ENCODE measurements around the gene FAM81A. TPM values are rescaled to one million over a fixed set of nuclear protein-coding genes. Genes with fewer than 3 reads are reported as not detected.

Gene FAM81A
- total and polyA plus RNA-seq, 9 of the 15 experiments (the other 6 are each of a cell fraction or from before 2014, with no cell fraction given): not detected

DNA sequence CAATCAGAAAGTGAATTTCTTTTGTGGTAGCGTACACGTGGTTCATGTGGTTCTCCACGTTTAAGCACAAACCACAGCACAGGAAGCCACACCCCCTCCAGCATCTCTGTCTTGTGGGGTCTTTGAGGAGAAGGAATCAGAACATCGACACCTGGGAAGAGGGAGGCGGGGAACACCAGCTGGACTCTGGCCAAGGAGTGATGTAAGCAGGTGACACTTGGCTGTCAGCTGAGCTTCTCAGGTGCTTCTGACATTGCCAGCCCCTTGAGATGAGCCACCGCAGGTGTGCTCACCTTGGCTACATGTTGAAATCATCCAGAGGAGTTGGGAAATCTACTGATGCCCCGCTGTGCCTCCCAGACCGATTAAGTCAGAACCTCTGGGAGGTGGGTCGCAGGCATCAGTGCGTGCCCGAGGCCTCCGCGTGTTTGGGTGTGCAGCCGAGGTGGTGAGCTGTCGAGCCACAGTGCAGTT is 85.0 kb downstream of the FAM81A start:
- in situ Hi-C loops (cut with MboI): no loop called here
- POLR2A ChIA-PET: interaction anchor here (0.6 to 0.8 kb wide), 2 partner anchors 130 to 955 kb away, joined by 3 read pairs; no protein-coding TSS in a partner anchor
- ATAC-seq (no peak), FAIRE-seq (no peak), DNase-seq (ENCODE audit: extremely low read depth in 1 of 4, low spot score in 3 of 4) (no peak)
- no peaks in the 10 kb centered on the region for H4K20me1 ChIP-seq (replicated peaks; ENCODE audit: control insufficient read depth, insufficient read depth, low read length)
- intact Hi-C loops (cut with micrococcal nuclease): no loop called here
- H3K79me2 ChIP-seq (ENCODE audit: control insufficient read depth, insufficient read depth, low read length): no peaks in the 10 kb centered on the region
- no TSS peak for BruUV-seq (replicated peaks)
- CTCF ChIA-PET (ENCODE audit: low intra/inter-chr PET ratio): no interaction called here
- no peak overlapping the region for H3K27ac ChIP-seq (ENCODE audit: extremely low read depth, low read depth, low read length)
- H3K36me3 ChIP-seq (ENCODE audit: control insufficient read depth, insufficient read depth, low read length): no peaks in the 10 kb centered on the region
- H3K9me3 ChIP-seq (replicated peaks; ENCODE audit: control insufficient read depth, insufficient read depth, low read depth, low read length): no peaks in the 10 kb centered on the region
- peaks cover 17 to 21% of the 10 kb centered on the region in 2 experiments; a peak in 4 of 5 replicates for H3K27me3 ChIP-seq (ENCODE audit: control insufficient read depth in 2 of 2, insufficient read depth in 2 of 2, low read length in 2 of 2)
- no peak overlapping the region for H3K9ac ChIP-seq (ENCODE audit: insufficient read depth in 1 of 2, low read depth in 2 of 2, low read length in 2 of 2)
- no peak overlapping the region for H3K4me3 ChIP-seq
- WGBS (ENCODE audit: insufficient coverage, low coverage, missing lambda C conversion rate): 22% methylated on average over 15 of the region's 15 CpGs
- no peaks in the 10 kb centered on the region for H3K4me1 ChIP-seq (replicated peaks in 1 of 2; ENCODE audit: control insufficient read depth in 2 of 2, insufficient read depth in 2 of 2, low read length in 2 of 2)
- H3K4me2 ChIP-seq (ENCODE audit: insufficient read depth, low read length): no peak overlapping the region
- no peak overlapping the region for H2AFZ ChIP-seq (ENCODE audit: low read depth, low read length)
- TF ChIP-seq ZNF780A (CRISPR knock-in tag; IDR thresholded peaks at IDR 0.05) (no peak), SRSF9 (IDR thresholded peaks at IDR 0.05; ENCODE audit: borderline replicate concordance, low read depth, low read length) (no peak), PTRF (tag; IDR thresholded peaks at IDR 0.05) (no peak), ZNF444 (CRISPR knock-in tag; IDR thresholded peaks at IDR 0.05) (no peak), NFIC (IDR thresholded peaks at IDR 0.05) (peak; percentile 33)
- H3K9me1 ChIP-seq (ENCODE audit: control insufficient read depth, insufficient read depth, low read length): no peaks in the 10 kb centered on the region

DNA sequence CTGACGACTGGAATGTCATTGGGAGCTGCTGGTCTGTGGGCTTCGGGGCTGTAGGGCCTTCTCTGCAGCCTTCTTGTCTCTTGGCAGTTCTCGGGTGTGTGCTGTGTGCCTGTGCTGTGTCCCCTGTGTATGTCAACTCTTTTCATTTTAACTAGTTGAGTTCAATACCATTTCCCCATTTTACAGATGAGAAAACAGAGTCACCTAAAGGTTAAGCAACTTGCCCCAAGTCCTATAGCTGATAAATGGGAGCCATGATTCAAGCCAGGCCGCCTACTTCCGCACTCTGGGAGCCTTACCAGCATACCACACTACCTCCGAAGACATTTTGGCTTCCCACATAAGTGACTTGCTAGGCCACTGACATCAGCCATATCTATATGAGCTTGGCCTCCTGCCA is 85.7 kb downstream of the FAM81A start:
- Histone ChIP-seq H3K27ac (ENCODE audit: extremely low read depth, low read depth, low read length) (no peak overlapping the region), H3K4me3 (no peak overlapping the region), H3K27me3 (ENCODE audit: control insufficient read depth in 2 of 2, insufficient read depth in 2 of 2, low read length in 2 of 2) (peaks cover 17 to 21% of the 10 kb centered on the region in 2 experiments; a peak in 4 of 5 replicates), H3K4me2 (ENCODE audit: insufficient read depth, low read length) (no peak overlapping the region), H2AFZ (ENCODE audit: low read depth, low read length) (0 out of 2 replicates have a peak overlapping the region, but pooled peaks have one; percentile 58), H3K79me2 (ENCODE audit: control insufficient read depth, insufficient read depth, low read length) (no peaks in the 10 kb centered on the region), H3K4me1 (replicated peaks in 1 of 2; ENCODE audit: control insufficient read depth in 2 of 2, insufficient read depth in 2 of 2, low read length in 2 of 2) (no peaks in the 10 kb centered on the region), H3K9ac (ENCODE audit: insufficient read depth in 1 of 2, low read depth in 2 of 2, low read length in 2 of 2) (no peak overlapping the region), H3K9me3 (replicated peaks; ENCODE audit: control insufficient read depth, insufficient read depth, low read depth, low read length) (no peaks in the 10 kb centered on the region), H4K20me1 (replicated peaks; ENCODE audit: control insufficient read depth, insufficient read depth, low read length) (no peaks in the 10 kb centered on the region), H3K36me3 (ENCODE audit: control insufficient read depth, insufficient read depth, low read length) (no peaks in the 10 kb centered on the region), H3K9me1 (ENCODE audit: control insufficient read depth, insufficient read depth, low read length) (no peaks in the 10 kb centered on the region)
- no TSS peak for BruUV-seq (replicated peaks)
- in situ Hi-C loops (cut with MboI) (no loop called here), intact Hi-C loops (cut with micrococcal nuclease) (no loop called here)
- FAIRE-seq: no peak
- no peak for ATAC-seq
- no peak for DNase-seq (ENCODE audit: extremely low read depth in 1 of 4, low spot score in 3 of 4)
- WGBS (ENCODE audit: insufficient coverage, low coverage, missing lambda C conversion rate): 22% methylated on average over 6 of the region's 6 CpGs
- POLR2A ChIA-PET: interaction anchor here (0.6 to 0.8 kb wide), 2 partner anchors 129 to 954 kb away, joined by 3 read pairs; no protein-coding TSS in a partner anchor
- TF ChIP-seq ZBTB8A (IDR thresholded peaks at IDR 0.05; ENCODE audit: partially characterized antibody) (no peak), BCOR (IDR thresholded peaks at IDR 0.05) (peak; percentile 36; the same call in 1 of the 2 replicates), RBM25 (IDR thresholded peaks at IDR 0.05; ENCODE audit: low read depth, low read length, severe bottlenecking) (peak; percentile 77), ESRRA (IDR thresholded peaks at IDR 0.05; ENCODE audit: borderline replicate concordance, low read depth) (peak; percentile 62; the same call in 1 of the 2 replicates)
- TF ChIP-seq, protein P1, sequence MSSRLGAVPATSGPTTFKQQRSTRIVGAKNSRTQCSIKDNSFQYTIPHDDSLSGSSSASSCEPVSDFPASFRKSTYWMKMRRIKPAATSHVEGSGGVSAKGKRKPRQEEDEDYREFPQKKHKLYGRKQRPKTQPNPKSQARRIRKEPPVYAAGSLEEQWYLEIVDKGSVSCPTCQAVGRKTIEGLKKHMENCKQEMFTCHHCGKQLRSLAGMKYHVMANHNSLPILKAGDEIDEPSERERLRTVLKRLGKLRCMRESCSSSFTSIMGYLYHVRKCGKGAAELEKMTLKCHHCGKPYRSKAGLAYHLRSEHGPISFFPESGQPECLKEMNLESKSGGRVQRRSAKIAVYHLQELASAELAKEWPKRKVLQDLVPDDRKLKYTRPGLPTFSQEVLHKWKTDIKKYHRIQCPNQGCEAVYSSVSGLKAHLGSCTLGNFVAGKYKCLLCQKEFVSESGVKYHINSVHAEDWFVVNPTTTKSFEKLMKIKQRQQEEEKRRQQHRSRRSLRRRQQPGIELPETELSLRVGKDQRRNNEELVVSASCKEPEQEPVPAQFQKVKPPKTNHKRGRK (tag; IDR thresholded peaks at IDR 0.05): no peak
- CTCF ChIA-PET (ENCODE audit: low intra/inter-chr PET ratio): no interaction called here

All from K562 (cell line).